HG03520 (cell line): ENCODE results near the gene THRSP.
"Not testable (repeated sequence)": the region's sequence is repeated elsewhere in the genome, so short reads cannot be mapped to it uniquely, and the experiment has no call there.

ENCODE experiments used
- ATAC-seq: cut with Tn5 transposase; IDR thresholded peaks from one replicate; pipeline ENCODE4 v1.9.1; 2021; ENCODE audit warnings: mild to moderate bottlenecking, moderate library complexity; ENCODE audit not compliant: unreplicated experiment

The THRSP gene, protein sequence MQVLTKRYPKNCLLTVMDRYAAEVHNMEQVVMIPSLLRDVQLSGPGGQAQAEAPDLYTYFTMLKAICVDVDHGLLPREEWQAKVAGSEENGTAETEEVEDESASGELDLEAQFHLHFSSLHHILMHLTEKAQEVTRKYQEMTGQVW

DNA sequence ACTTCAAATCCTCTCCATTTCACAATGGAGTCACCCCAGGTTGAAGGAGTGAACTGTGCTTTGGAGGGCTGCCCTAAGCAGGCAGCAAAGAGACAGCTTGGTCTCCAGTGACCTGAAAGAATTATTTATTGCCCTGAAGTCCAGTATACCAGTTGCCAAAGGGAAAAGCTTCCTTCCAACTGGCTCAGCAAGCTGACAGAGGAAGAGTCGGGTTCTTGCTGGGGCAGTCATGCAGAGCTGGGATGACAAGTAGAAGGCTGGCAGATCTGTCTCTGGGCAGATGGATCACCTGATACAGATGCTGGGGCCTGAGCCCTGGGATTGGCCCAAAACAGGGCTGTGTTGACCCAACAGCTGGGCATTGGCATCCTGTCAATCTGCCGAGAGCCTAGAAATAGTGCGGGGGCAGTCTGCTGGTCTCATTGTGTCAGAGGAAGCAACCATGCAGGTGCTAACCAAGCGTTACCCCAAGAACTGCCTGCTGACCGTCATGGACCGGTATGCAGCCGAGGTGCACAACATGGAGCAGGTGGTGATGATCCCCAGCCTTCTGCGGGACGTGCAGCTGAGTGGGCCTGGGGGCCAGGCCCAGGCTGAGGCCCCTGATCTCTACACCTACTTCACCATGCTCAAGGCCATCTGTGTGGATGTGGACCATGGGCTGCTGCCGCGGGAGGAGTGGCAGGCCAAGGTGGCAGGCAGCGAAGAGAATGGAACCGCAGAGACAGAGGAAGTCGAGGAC is at the start of gene THRSP:
THRSP (plus strand) TSS at position 422 of the 742 bp plus-strand sequence; CDS start at position 443, 21 bp downstream.
- no peak for ATAC-seq

DNA sequence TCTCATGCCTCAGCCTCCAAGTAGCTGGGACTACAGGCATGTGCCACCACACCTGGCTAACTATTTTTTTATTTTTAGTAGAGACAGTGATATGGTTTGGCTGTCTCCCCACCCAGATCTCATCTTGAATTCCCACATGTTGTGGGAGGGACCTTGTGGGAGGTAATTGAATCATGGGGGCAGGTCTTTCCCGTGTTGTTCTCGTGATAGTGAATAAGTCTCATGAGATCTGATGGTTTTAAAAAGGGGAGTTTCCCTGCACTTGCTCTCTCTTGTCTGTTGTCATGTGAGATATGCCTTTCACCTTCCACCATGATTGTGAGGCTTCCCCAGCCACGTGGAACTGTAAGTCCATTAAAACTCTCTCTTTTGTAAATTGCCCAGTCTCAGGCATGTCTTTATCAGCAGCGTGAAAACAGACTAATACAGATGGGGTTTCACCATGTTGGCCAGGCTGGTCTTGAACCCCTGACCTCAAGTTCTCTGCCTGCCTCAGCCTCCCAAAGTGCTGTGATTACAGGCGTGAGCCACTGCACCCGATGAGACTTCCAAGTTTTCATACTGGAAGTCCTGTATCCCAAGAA is 48.6 kb upstream of the THRSP start:
- ATAC-seq, result not testable (repeated sequence)

DNA sequence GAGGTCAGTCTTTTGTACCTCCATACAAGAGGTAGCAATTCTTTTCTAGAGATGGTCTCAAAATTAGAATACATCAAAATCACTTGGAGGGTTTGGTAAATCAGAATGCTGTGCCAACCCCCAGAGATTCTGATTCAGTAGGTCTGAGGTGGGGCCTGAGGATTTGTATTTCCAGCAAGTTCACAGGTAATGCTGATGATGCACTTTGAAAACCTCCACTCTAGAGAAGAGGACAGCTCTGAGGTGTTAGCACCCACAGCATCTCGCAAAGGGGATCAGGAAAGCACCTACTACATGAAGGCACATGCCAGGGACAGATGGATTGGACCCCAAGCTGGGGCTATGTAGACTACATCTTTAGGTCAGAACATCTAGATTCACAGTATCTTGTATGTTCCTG is 47.8 kb upstream of the THRSP start:
- ATAC-seq, result no peak

DNA sequence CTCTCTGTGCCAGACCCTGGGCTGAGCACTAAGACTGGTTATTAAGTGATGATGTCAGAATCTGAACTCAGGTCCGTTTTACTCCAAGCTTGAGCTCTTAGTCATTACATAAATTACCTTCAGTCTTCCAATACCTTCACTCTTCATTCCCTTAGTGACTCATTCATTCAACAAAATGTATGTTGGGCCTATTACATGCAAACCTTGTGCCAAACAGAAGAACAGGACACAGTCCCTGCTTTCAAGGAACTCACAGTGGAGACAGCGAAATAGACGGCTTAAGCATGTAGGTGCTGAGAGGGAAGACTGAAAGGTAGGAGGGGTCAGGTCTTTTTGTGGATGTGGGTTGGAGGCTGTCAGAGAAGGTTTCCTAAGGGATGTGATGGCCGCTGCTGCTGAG is 43.9 kb upstream of the THRSP start:
- no peak for ATAC-seq

DNA sequence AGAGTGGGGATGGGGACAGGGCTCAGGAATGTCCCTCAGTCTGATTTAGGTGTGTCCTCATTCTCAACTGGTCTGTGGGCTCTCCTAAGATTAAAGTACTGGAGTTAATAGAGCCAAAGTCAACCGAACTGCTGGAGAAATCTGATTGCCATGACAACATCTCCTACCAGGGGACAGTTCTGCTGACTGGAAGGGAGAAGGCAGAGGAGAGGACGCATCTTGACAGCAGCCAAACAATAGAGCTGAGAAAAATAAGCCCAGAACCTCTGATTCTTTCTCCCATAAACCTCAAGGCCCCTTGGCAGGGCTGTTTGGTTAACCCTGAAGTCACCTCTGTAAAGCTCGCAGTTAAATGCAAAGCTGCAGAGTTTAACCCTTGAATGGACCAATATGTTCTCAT is 43.4 kb upstream of the THRSP start:
- ATAC-seq, result no peak

DNA sequence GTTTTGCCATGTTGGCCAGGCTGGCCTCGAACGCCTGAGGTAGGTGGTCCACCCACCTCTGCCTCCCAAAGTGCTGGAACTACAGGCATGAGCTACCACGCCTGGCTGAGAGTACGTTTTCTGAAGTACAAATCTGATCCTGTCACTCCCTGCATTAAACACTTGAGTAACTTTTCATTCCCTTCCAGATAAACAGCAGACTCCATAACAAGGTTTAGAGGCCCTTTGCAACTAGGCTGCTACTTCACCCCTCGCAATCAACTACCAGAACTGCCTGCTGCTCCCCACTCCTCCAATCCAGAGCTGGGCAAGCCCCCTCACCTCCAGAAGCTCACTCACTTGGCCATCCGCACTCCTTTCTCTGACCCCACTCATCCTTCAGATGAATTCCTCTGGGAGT is 42.0 kb upstream of the THRSP start:
- no peak for ATAC-seq

DNA sequence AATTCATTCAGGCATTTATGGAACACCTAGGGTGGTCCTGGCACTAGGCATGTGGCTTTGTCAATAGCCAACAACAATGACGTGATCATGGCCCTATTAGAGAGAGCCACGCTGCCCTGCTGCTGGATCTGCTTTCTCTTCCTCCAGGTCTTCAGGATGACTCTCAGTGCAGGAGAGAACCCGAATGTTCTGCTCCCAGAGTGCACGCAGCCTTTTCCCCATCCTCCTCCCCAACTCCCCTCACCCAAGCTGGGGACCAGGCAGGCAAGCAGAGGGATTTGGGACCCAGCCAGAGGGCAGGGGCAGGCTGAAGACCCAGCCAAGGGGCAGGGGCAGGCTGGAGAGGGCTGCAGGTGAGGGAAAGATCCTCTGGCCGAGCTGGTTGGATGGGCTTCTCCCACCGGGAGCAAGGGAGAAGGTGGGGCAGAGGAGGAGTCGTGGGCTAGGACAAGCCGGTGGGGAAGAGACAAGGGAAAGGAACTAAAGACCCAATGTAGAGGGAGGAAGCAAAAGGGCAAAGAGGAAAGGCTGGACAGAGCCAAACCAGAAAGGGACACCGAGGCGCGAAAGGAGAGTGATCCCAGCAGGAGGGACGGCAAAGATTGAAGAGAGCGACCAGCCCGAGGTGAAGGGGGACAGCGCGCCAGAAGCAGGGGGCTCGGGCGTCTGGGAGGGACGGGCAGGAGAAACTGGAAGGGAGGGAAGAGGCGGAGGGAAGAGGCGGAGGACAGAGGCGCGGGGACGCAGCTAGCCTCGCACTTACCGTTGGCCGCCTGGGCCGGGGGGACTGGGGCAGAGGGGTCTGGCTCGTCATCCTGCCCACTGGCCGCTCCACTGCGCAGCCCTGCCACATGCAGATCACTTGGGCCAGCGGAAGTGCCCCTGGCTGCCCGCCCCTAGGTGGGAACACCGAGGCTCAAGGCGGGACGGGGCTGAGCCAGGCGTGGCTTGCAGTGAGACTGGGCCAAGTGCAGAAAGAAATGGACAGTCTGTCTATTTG is 41.0 kb upstream of the THRSP start, which contains the start of gene KCTD14:
KCTD14 (minus strand) TSS at position 880 of the 1,000 bp plus-strand sequence; CDS start at position 853, 27 bp downstream.
- ATAC-seq, result no peak

DNA sequence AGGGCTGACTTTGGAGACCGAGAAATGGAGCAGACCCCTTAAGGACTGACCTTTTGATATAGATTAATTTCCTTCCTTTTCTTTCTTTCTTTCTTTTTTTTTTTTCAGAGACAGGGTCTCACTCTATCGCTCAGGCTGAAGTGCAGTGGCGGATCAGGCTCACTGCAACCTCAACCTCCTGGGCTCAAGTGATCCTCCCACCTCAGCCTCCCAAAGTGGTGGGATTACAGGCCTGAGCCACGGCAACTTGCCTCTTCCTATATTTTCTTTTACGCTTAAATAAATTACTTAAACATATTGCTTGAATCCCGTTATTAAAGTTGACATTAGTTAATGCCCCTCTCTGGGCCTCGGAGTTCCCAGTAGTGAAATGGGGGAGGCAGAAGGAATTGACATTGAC is 40.2 kb upstream of the THRSP start:
- no peak for ATAC-seq

DNA sequence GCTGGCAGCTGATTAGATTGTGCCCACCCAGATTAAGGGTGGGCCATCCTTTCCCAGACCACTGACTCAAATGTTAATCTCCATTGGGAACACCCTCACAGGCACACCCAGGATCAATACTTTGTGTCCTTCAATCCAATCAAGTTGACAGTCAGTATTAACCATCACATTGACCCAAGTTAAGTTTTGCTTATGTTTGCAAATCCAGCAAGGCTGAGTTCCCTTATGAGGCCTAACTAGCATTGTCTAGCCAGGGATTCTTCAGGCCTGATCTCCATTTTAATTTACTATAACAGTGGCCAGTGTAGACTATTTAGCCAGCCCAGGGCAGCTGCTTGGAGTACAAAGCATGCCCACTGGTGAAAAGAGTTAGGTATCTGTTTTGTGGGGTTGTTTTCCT is 38.3 kb upstream of the THRSP start:
- ATAC-seq, result no peak

DNA sequence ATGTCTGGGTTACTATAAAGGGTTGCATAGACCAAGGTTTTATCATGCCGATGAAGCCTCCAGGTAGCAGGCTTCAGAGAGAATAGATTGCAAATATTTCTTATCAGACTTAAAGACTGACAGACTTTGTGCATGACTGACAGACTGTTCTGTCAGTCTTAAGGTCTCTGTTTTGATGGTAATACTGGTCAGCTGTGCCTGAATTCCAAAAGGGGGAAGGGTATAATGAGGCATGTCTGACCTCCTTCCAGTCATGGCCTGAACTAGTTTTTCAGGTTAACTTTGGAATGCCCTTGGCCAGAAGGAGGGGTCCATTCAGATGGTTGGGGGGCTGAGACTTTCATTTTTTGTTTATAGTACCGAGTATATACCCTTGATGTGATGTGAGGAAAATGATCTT is 35.9 kb upstream of the THRSP start:
- no peak for ATAC-seq

DNA sequence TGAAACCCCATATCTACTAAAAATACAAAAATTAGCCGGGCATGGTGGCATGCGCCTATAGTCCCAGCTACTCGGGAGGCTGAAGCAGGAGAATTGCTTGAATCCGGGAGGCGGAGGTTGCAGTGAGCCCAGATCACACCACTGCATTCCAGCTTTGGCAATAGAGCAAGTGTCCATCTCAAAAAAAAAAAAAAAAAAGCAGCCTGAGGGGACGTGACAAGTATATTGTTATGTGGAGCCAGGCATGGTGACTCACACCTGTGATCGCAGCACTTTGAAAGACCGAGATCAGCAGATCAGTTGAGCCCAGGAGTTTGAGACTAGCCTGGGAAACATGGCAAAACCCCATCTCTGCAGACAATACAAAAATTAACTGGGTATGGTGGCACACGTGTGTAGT is 35.2 kb upstream of the THRSP start:
- ATAC-seq, result not testable (repeated sequence)

DNA sequence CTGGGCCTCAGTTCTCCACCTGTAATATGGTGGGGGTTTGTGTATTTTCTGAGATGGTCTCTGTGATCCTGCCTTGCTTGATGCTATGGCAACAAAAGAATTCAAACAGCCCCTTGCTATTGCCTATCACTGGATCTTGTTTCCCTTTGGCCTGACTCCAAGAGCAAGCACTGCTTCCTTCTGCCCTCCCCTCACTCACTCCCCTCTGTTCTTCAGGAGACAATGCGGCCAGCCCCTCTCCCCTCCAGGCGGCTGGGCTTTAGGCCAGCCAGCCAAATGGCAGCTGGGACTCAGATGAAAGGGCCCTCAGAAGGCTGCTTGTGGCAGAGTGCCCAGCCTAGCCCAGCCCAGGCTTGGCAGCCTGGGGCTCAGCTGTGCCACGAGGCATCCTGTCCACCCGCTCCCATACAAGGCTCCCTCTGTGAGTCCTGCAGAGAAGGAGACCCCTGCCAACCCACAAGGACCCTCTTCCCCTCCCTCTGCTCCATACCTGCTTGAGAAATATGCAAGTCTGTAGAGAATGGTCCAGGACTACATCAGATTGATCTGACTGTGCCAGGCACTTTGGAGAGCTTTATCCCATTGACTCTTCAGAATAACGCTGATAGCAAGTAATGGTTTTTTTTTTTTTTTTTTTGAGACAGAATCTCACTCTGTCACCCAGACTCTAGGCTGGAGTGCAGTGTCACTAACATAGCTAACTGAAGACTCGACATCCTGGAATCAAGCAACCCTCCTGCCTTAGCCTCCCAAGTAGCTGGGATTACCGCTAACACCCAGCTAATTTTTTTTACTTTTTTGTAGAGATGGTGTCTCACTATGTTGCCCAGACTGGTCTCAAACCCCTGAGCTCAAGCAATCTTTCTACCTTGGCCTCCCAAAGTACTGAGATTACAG is 33.0 kb upstream of the THRSP start:
- no peak for ATAC-seq

DNA sequence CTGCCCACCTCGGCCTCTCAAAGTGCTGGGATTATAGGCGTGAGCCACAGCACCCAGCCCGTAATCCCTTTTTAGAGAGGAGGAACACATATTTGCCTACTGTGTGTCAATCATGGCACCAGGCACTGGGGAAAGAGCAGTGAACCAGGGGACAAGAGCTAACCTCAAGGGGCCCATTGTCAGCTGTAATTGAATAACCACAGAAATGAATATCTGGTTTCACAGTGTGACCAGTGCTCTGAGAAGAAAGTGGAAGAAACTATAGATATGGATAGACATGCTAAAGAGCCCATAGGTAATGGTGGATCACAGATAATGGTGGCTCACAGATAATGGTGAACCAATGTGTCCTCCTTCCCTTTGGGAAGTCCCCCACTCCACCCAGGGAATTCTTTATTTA is 32.0 kb upstream of the THRSP start:
- ATAC-seq, result peak; percentile 76

DNA sequence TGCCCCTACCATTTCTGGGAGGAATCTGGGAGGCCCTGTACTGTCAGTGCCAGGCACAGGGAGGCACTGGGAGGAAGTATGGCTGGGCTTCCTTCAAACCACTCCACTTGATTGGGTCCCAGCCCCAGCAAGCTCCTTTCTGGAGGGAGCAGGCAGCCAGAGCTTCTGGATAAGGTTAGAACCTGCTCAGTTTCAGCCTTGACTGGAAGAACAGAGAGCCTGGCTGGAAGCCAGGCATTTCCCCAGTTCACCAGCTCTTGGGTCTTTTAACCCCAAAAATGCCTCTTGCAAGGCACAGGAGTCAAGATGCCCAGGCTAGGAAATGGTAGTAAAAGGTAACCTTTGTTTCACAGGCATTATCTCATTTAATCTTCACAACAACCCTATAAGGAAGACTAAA is 31.6 kb upstream of the THRSP start:
- no peak for ATAC-seq

DNA sequence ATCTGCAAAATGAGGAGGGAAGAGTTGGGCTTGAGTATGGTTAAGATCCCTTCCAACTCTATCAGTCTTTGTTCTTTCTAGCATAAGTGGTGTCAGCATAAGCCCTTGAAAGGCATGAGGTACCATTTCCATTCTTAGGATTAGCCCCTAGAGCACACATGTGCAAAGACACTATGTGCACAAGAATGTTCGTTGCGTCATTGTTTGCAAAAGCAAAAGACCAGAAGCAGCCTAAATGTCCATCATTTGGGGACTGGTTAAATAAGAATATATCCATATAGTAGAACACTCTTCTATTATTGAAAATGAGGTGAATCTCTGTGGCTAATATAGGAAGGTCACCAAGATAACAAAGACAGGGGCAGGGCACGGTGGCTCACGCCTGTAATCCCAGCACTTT is 30.6 kb upstream of the THRSP start:
- no peak for ATAC-seq

DNA sequence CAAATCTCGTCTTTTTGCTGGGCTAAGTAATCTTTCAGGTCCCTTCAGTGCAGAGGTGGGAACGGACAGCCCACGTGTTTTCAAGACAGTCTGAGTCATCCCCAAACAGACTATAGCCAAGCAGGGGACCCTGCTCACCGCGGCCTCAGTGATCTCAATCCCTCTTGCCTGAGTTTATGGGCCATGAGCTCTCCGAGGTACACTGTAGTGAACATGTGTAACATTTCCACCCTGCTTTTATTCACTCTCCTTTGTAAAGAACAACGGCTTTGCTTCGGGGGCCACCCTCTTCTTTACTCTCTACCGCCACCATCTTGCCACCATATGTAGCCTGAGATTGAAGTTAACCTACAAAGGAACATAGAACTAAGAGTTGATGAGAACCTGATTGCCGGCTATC is 29.0 kb upstream of the THRSP start:
- ATAC-seq, result no peak

DNA sequence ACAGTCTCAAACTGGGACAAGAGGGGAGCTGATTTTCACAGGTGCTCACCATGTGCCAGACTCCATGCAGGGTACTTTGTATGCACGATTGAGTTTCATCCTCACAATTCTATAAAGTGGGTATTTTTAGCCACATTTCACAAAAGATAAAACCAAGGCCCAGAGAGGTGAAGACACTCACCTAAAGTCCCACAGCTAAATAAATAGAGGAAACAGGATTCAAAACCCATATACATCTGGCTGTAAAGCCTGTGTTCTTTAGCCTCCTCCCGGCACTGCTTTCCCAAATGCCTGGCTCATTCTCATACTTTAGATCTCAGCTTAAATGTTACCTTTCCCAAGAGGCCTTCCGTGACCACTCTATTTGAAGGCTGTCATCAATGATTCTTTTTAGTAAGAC is 27.3 kb upstream of the THRSP start:
- ATAC-seq, result no peak

DNA sequence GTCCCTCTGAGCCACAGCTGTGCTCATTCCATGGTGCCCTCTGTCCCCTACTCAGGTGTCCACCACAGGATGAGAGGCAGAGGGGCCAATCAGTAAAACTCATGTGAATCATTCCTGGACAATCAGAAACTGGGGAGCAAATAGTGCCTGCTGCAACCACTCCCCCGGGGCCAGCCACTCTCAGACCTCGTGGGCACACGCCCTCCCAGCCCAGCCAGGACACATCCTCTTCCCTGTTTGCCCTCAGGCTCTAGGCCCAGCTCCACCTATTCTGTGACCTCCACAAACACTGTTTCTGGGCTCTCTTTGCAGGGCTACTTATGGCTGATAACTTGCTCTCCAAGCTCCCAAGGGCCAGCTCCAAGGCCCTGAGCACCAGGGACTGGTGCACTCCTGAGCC is 26.6 kb upstream of the THRSP start:
- no peak for ATAC-seq

DNA sequence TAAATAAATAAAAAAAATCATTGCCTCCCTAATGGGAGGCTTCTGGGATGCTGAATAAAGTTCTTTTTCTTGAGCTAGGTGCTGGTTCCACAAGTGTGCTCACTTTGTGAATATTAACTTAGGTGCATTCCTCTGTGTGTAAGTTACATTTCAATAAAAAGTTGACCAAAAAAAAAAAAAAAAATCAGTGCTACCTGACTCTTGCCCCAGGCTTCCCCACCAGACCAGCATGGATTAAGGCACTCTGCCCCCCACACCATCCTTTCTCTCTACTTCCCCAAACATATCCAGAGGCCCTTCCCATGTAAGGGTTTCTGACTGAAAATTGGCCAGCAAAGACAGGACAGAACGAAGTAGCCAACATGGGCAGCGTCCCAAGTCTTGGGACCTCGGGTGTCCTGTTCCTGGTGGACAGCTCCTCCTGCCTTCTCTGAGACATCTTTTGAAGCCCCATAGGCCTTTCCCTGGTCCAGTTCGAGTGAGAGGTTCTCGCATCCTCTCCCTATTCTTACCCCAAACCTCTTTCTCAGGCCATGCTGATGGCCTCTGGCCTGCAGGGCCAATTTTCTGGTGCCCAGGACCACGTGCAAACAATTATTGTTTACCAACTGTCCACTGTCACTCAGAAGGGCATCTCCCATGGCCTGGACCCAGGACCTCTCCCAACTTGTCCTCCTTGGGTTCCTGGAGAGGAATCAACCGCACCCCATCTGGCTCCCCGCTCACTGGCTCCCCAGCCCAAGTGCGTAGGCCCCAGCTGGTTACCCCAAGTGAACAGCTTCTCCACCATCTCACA is 25.6 kb upstream of the THRSP start:
- no peak for ATAC-seq
